Measurements from ENCODE around the gene TBCEL.

The TBCEL gene, protein sequence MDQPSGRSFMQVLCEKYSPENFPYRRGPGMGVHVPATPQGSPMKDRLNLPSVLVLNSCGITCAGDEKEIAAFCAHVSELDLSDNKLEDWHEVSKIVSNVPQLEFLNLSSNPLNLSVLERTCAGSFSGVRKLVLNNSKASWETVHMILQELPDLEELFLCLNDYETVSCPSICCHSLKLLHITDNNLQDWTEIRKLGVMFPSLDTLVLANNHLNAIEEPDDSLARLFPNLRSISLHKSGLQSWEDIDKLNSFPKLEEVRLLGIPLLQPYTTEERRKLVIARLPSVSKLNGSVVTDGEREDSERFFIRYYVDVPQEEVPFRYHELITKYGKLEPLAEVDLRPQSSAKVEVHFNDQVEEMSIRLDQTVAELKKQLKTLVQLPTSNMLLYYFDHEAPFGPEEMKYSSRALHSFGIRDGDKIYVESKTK

DNA sequence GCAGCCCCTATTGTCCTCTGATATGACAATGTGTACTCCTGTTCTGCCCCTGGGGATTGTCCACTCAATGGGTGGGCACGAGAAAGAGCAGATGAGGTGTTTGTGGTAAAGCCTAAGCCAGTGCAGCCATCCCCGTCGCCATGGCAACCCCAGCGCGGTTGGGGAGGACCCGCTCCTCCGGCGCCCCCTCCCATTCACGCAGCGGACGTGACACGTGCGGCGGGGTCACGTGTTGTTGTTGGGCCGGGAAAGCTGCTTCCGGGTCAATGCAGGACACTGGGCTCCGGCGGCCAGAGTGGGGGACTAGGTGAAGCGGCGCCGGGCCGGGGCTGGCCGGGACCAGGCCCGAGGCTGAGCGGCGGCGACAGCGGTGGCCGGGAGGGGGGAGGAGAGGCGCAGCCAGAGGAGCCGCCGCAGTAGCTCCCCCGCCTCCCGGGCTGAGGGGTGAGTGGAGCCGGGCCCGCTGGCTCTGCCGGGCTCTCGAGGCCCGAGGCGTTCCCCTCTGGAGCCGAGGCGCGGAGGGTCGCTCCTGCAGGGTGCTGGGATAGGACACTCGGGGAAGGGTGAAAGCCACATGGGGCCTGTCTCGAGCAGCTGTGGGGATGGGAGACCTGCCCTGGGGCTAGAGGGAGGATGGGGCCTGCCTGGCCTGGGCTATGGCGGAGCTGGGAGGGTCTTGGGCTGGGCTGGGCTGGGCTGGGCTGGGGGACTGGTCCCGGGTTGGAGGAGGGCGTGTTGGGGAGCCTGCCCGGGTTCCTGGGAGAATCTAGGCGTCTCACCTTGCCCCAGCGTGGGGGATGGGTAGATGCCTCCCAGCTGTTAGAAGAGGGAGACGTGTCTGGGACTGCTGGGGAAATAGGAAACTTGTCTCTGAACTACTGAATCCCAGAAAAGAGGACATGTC lies at the start of gene TBCEL:
Gene TBCEL (plus strand): TSS at position 255 of the 904 bp plus-strand sequence. CDS start 21,589 bp downstream, outside the sequence.
- Histone ChIP-seq H2AFZ (ENCODE audit: low read length, unreplicated experiment) (peak within 1 kb of the TSS; percentile 78), H3K36me3 (ENCODE audit: insufficient read depth, low read length) (no peaks in the 10 kb centered on the region), H3K27ac (ENCODE audit: low read depth, low read length) (peak within 1 kb of the TSS; percentile 46; the same call in 1 of the 2 replicates), H3K79me2 (ENCODE audit: control insufficient read depth, insufficient read depth, low read length, unreplicated experiment) (peaks cover 45% of the 10 kb centered on the region), H3K4me3 (ENCODE audit: low read depth, low read length) (peak within 1 kb of the TSS; percentile 91), H3K27me3 (ENCODE audit: insufficient read depth, low read length) (peaks cover 5% of the 10 kb centered on the region; the same call in 1 of the 2 replicates), H3K4me1 (ENCODE audit: control insufficient read depth, insufficient read depth, low read length, unreplicated experiment) (peaks cover 13% of the 10 kb centered on the region)

DNA sequence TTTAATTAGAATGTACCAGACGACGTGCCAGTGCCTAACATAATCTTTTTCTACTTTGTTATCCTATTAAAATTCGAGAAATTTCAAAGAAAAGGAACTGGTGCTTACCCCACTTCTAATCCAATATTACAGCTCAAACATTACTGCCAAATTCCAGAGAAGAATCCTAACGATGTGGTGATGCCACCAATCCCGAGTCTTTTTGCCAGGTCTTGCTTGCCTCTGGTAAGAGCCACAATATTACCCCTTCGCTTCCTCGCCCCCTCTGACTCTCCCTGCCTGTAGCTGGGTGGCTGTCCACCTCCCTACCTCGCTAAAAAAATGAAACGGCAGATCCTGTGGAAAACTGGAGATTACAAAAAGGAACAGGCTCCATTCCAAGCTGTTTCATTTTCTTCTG lies 49.4 kb upstream of the TBCEL start:
- Histone ChIP-seq H3K27ac (ENCODE audit: low read depth, low read length) (no peak overlapping the region), H3K4me1 (ENCODE audit: control insufficient read depth, insufficient read depth, low read length, unreplicated experiment) (no peaks in the 10 kb centered on the region), H3K36me3 (ENCODE audit: insufficient read depth, low read length) (no peaks in the 10 kb centered on the region), H3K27me3 (ENCODE audit: insufficient read depth, low read length) (peaks cover 88% of the 10 kb centered on the region), H3K4me3 (ENCODE audit: low read depth, low read length) (no peak overlapping the region), H3K79me2 (ENCODE audit: control insufficient read depth, insufficient read depth, low read length, unreplicated experiment) (no peaks in the 10 kb centered on the region), H2AFZ (ENCODE audit: low read length, unreplicated experiment) (no peak overlapping the region)

DNA sequence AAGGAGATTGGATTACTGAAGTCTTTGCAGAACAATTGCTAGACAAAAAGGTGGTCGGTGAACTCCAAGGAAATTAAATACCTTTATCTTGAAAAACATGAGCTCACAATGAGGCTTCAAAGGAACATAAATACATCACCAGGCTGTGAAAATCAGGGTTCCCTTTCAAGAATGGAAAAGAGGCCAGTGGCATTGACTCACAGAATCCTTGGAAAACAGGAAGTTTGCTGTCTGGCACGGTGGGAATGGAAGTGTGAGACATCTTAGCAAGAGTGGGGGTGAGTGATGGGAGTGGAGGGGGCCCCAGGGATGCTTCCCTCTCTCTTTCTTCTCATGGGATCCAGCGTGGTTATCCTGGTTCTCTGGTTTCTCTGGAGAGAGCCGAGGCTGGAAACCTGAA lies 48.9 kb upstream of the TBCEL start:
- no peaks in the 10 kb centered on the region for H3K36me3 ChIP-seq (ENCODE audit: insufficient read depth, low read length)
- peaks cover 87% of the 10 kb centered on the region for H3K27me3 ChIP-seq (ENCODE audit: insufficient read depth, low read length)
- H3K4me1 ChIP-seq (ENCODE audit: control insufficient read depth, insufficient read depth, low read length, unreplicated experiment): no peaks in the 10 kb centered on the region
- no peak overlapping the region for H3K27ac ChIP-seq (ENCODE audit: low read depth, low read length)
- no peak overlapping the region for H2AFZ ChIP-seq (ENCODE audit: low read length, unreplicated experiment)
- H3K4me3 ChIP-seq (ENCODE audit: low read depth, low read length): no peak overlapping the region
- no peaks in the 10 kb centered on the region for H3K79me2 ChIP-seq (ENCODE audit: control insufficient read depth, insufficient read depth, low read length, unreplicated experiment)

DNA sequence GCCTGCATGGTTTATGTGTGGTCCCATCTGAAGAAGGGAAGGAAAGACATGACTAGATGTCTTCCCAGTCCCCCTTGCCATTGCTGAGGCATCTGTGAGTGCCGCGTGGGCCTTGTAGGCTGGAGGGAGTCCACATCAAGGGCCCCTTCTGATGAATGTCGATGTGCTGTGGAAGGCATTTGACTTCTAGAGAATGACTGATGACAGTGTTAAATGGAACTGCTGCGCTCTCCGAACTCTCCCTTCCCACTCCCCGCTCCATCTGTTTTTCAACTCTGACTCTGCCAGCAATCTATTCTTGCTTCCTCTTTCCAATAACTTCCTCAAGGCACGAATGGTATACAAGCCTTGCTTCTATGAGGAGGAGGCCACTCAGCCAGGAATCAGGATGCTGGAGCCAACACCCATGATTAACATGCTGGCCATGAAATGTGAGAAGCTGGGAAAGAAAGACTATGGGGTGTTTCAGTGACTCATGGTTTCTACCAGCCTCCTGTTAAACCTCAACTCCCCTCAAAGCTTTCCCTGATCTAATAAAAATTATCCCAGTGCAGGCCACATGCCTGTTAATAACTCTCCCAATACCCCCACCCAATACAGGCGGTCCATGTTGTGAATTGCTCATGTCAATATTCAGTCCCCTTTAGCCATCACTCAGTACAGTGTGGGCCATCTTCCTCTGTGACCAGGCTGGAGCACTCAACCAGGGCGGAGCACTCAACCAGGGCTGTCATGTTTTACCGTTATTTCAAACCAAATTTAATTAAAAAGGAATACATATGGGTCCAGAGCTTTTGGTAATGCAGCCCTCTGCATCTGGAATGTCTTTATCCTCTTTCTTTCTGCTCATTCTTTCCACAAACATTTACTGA lies 46.4 kb upstream of the TBCEL start:
- Histone ChIP-seq H3K36me3 (ENCODE audit: insufficient read depth, low read length) (no peaks in the 10 kb centered on the region), H2AFZ (ENCODE audit: low read length, unreplicated experiment) (no peak overlapping the region), H3K27ac (ENCODE audit: low read depth, low read length) (no peak overlapping the region), H3K79me2 (ENCODE audit: control insufficient read depth, insufficient read depth, low read length, unreplicated experiment) (no peaks in the 10 kb centered on the region), H3K4me1 (ENCODE audit: control insufficient read depth, insufficient read depth, low read length, unreplicated experiment) (no peaks in the 10 kb centered on the region), H3K27me3 (ENCODE audit: insufficient read depth, low read length) (peaks cover 88% of the 10 kb centered on the region), H3K4me3 (ENCODE audit: low read depth, low read length) (no peak overlapping the region)

DNA sequence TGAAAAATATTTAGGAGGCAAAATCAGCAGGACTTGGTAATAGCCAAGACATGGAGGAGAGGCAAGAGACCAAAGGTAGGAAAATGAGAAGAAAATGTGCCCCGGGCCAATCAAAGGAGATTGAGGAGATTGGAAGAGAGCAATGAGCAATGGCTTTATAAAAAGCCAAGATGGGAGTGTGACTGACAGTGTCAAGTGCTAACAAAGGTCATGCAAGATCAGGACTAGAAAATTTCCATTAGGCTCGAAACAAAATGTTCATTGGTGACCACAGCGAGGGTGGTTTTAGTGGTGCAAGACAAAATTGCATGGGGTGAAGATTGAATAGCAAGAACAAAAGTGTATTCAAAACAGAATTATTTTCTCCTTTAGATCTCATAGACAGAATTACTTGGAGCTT lies 45.2 kb upstream of the TBCEL start:
- Histone ChIP-seq H3K79me2 (ENCODE audit: control insufficient read depth, insufficient read depth, low read length, unreplicated experiment) (no peaks in the 10 kb centered on the region), H3K27ac (ENCODE audit: low read depth, low read length) (no peak overlapping the region), H2AFZ (ENCODE audit: low read length, unreplicated experiment) (no peak overlapping the region), H3K4me3 (ENCODE audit: low read depth, low read length) (no peak overlapping the region), H3K4me1 (ENCODE audit: control insufficient read depth, insufficient read depth, low read length, unreplicated experiment) (no peaks in the 10 kb centered on the region), H3K27me3 (ENCODE audit: insufficient read depth, low read length) (peaks cover 89% of the 10 kb centered on the region), H3K36me3 (ENCODE audit: insufficient read depth, low read length) (no peaks in the 10 kb centered on the region)

DNA sequence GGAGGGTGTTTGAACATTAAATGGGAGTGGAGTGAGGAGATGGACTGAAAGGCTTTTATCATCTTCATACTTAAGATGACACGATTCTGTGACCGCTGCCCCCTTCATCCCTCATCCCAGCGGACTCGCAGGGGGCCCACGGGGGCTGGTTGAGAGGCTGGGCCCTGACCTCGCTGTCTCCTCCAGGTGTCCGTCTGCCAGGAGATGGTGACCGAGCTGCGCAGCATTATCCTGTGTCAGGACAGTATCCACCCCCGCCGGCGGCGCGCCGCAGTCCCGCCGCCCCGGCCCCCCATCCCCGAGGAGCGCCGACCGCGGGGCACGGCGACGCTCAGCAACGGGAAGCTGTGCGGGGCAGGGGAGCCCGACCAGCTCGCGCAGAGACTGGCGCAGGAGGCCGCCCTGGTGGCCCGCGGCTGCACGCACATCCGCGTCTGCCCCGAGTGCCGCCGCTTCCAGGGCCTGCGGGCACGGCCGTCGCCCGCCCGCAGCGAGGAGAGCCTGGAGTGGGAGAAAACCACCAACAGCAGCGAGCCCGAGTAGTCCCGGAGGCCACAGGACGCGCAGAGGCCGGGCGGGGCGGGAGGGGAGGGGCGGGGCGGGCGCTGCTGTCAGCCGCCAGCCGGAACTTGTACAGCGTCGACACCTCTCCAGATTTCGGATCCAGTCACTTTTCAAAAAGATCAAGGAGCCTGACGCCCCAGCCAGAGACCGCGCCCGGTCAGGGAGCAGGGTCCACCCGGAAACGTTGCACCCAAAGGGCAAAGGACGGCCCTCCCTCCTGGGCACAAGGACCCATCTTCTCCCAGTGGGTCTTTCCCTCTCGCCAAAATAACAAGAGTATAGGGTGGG lies 38.0 kb upstream of the TBCEL start:
- peak overlapping the region; percentile 57 for H3K4me3 ChIP-seq (ENCODE audit: low read depth, low read length)
- H3K4me1 ChIP-seq (ENCODE audit: control insufficient read depth, insufficient read depth, low read length, unreplicated experiment): no peaks in the 10 kb centered on the region
- no peaks in the 10 kb centered on the region for H3K36me3 ChIP-seq (ENCODE audit: insufficient read depth, low read length)
- H3K27me3 ChIP-seq (ENCODE audit: insufficient read depth, low read length): peaks cover 89% of the 10 kb centered on the region
- no peak overlapping the region for H3K27ac ChIP-seq (ENCODE audit: low read depth, low read length)
- no peak overlapping the region for H2AFZ ChIP-seq (ENCODE audit: low read length, unreplicated experiment)
- H3K79me2 ChIP-seq (ENCODE audit: control insufficient read depth, insufficient read depth, low read length, unreplicated experiment): no peaks in the 10 kb centered on the region

DNA sequence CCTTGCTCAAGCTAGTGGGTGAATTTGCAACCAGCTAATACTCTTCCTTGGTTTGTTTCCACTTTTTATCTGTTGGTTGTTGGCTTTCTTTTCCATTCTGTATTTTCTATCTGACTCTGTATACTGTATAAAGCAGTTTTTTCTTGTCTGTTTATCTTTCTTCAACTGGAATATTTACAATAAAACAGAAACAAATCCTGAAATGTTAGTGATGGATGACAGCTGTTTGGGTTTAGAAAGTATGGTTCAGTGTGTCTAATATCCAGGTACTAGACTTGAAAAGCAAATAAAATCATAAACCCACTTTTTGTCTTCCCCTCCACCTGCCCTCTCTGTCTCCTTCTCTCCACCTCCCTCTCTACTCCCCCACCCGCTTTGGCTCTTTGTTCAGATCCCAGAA lies 35.3 kb upstream of the TBCEL start:
- peaks cover 86% of the 10 kb centered on the region for H3K27me3 ChIP-seq (ENCODE audit: insufficient read depth, low read length)
- no peak overlapping the region for H3K4me3 ChIP-seq (ENCODE audit: low read depth, low read length)
- H3K27ac ChIP-seq (ENCODE audit: low read depth, low read length): no peak overlapping the region
- H3K79me2 ChIP-seq (ENCODE audit: control insufficient read depth, insufficient read depth, low read length, unreplicated experiment): no peaks in the 10 kb centered on the region
- H3K36me3 ChIP-seq (ENCODE audit: insufficient read depth, low read length): no peaks in the 10 kb centered on the region
- no peaks in the 10 kb centered on the region for H3K4me1 ChIP-seq (ENCODE audit: control insufficient read depth, insufficient read depth, low read length, unreplicated experiment)
- no peak overlapping the region for H2AFZ ChIP-seq (ENCODE audit: low read length, unreplicated experiment)

DNA sequence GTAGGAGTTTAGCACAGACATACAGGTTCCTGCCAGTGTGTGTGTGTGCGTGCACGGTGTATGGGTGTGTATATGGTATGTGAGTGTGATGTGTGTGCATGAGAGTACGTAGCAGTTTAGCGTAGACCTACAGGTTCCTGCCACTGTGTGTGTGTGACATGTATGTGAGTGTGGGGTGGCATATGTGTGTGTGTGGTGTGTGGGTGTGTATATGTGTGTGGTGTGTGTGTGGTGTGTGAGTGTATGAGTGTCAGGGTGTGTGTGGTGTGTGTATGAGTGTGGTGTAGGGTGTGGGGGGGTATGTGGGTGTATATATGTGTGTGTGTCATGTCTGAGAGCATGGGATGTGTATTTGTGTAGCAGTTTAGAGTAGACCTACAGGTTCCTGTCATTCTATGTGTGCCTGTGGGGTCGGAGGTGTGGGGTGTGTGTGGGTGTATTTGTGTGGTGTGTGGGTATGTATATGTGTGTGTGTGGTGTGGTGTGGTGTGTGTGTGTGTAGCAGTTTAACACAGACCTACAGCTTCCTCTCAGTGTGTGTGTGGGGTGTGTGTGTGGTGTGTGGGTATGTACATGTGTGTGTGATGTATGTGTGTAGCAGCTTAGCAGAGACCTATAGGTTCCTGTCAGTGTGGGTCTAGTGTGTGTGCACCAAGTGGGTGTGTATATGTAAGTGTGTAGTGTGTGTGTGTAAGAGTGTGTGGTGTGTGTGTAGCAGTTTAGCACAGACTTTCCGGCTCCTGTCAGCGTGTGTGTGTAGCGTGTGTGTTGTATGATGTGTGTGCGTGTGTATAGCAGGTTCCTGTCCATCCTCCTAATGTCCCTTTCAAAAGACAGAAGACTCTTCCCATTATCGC lies 31.8 kb upstream of the TBCEL start:
- no peak overlapping the region for H3K27ac ChIP-seq (ENCODE audit: low read depth, low read length)
- H2AFZ ChIP-seq (ENCODE audit: low read length, unreplicated experiment): no peak overlapping the region
- no peaks in the 10 kb centered on the region for H3K4me1 ChIP-seq (ENCODE audit: control insufficient read depth, insufficient read depth, low read length, unreplicated experiment)
- H3K36me3 ChIP-seq (ENCODE audit: insufficient read depth, low read length): no peaks in the 10 kb centered on the region
- H3K27me3 ChIP-seq (ENCODE audit: insufficient read depth, low read length): peaks cover 88% of the 10 kb centered on the region
- H3K79me2 ChIP-seq (ENCODE audit: control insufficient read depth, insufficient read depth, low read length, unreplicated experiment): no peaks in the 10 kb centered on the region
- H3K4me3 ChIP-seq (ENCODE audit: low read depth, low read length): no peak overlapping the region
